ENCODE measurements around the gene WDFY3.

DNA sequence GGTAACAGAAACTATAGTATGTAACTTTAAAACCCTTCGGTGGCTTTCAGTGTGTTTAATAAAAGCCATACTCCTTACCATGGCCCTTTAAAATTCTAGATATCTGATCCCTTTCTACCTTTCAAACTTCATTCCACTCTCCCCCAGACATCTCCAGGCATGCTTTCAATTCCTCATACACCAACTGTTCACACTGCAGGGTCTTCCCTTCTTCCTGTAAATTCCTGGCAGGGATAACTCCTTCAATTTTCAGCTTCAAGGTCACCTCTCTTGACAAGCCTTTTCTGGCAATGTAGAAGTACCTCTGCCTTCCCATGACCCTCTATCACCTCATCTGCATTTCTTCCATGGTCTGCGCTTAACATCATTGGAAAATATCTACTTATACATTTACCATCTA, 60.8 kb downstream of the WDFY3 start:
- TF ChIP-seq OSR1 (CRISPR knock-in tag; IDR thresholded peaks at IDR 0.05) (no peak), ARNTL (CRISPR knock-in tag; IDR thresholded peaks at IDR 0.05; ENCODE audit: borderline replicate concordance, low read depth) (no peak)

Data from SK-N-SH treated with all-trans-retinoic acid at 6 μM for 48 hours (cell line).